ENCODE data around the gene STAC2.

STAC2 gene

GRCh38 chr17:39231591-39232551, 6.1 kb upstream of the STAC2 start:
- DNase-seq = peak; percentile 83

- DNase-seq = no peak
Observed at GRCh38 chr17:39231091-39231561, 5.4 kb upstream of the STAC2 start.

GRCh38 chr17:39230361-39230760, 4.6 kb upstream of the STAC2 start:
- DNase-seq = no peak

GRCh38 chr17:39229274-39229913, 3.6 kb upstream of the STAC2 start:
- no peak for DNase-seq

- DNase-seq = no peak
Observed at GRCh38 chr17:39227364-39227919, 1.7 kb upstream of the STAC2 start.

- peak; percentile 78 for DNase-seq
Observed at GRCh38 chr17:39225959-39226683, 376 bp upstream of the STAC2 start.

GRCh38 chr17:39224778-39225307, 902 bp downstream of the STAC2 start:
- no peak for DNase-seq

- no peak for DNase-seq
Observed at GRCh38 chr17:39223907-39224777, 1.6 kb downstream of the STAC2 start.

- DNase-seq = no peak
Observed at GRCh38 chr17:39222866-39223834, 2.6 kb downstream of the STAC2 start.

- DNase-seq = no peak
Observed at GRCh38 chr17:39222151-39222550, 3.6 kb downstream of the STAC2 start.

GRCh38 chr17:39221572-39221971, 4.2 kb downstream of the STAC2 start:
- no peak for DNase-seq

- DNase-seq = no peak
Observed at GRCh38 chr17:39219647-39220154, 6.0 kb downstream of the STAC2 start.

GRCh38 chr17:39218906-39219305, 6.8 kb downstream of the STAC2 start:
- DNase-seq = no peak

- DNase-seq = no peak
Observed at GRCh38 chr17:39217734-39218369, 7.9 kb downstream of the STAC2 start.

- DNase-seq = no peak
Observed at GRCh38 chr17:39213852-39214251, 11.9 kb downstream of the STAC2 start.

- DNase-seq = no peak
Observed at GRCh38 chr17:39212841-39213480, 12.8 kb downstream of the STAC2 start.

- DNase-seq = no peak
Observed at GRCh38 chr17:39212195-39212810, 13.4 kb downstream of the STAC2 start.

- no peak for DNase-seq
Observed at GRCh38 chr17:39210093-39210434, 15.7 kb downstream of the STAC2 start.
